KMS-11 (cell line): ENCODE results near the gene SLC25A20.

Source experiments
- H2AFZ ChIP-seq: fragments of 200-600 bp; sonication (generic); 2 replicates; pipeline ENCODE4 v1.6.1; 2016; ENCODE audit warnings: antibody characterized with exemption, mixed run types, low read depth
- H3K27ac ChIP-seq: fragments of 200-600 bp; sonication (generic); 2 replicates; pipeline ENCODE4 v1.6.1; 2016; ENCODE audit warnings: mild to moderate bottlenecking, mixed run types
- H3K27me3 ChIP-seq: fragments of 200-600 bp; sonication (generic); 2 replicates; pipeline ENCODE4 v1.6.1; 2017; ENCODE audit warnings: mild to moderate bottlenecking, low read depth, mixed run types, moderate library complexity; ENCODE audit not compliant: insufficient read depth
- H3K36me3 ChIP-seq: fragments of 200-600 bp; sonication (generic); 2 replicates; pipeline ENCODE4 v1.6.1; 2017; ENCODE audit warnings: mild to moderate bottlenecking, mixed run types; ENCODE audit not compliant: insufficient read depth
- H3K4me1 ChIP-seq: fragments of 200-600 bp; sonication (generic); 2 replicates; pipeline ENCODE4 v1.6.1; 2016; ENCODE audit warnings: mild to moderate bottlenecking, low read depth, mixed run types; ENCODE audit not compliant: poor library complexity, severe bottlenecking
- H3K4me2 ChIP-seq: fragments of 200-600 bp; sonication (generic); 2 replicates; pipeline ENCODE4 v1.7.0; 2016; ENCODE audit warnings: mild to moderate bottlenecking, mixed run types
- H3K4me3 ChIP-seq: fragments of 200-600 bp; sonication (generic); IDR thresholded peaks from 2 replicates; pipeline ENCODE4 v1.6.1; 2017; ENCODE audit warnings: low read depth, low read length, mixed read lengths; ENCODE audit not compliant: insufficient read depth
- H3K79me2 ChIP-seq: fragments of 200-600 bp; sonication (generic); 2 replicates; pipeline ENCODE4 v1.6.1; 2016; ENCODE audit warnings: low read depth, mixed run types; ENCODE audit not compliant: insufficient read depth
- H3K9ac ChIP-seq: fragments of 200-600 bp; sonication (generic); 2 replicates; pipeline ENCODE4 v1.6.1; 2016; ENCODE audit warnings: mild to moderate bottlenecking, mixed run types
- H4K20me1 ChIP-seq: fragments of 200-600 bp; sonication (generic); 2 replicates; pipeline ENCODE4 v1.6.1; 2016; ENCODE audit warnings: mild to moderate bottlenecking, mixed run types; ENCODE audit not compliant: insufficient read depth
- CTCF ChIP-seq: fragments of 200-600 bp; sonication (generic); conservative IDR thresholded peaks from 2 replicates; pipeline ENCODE4 v1.6.1; 2017; ENCODE audit warnings: low read depth, mild to moderate bottlenecking, antibody characterized with exemption, low read length, moderate library complexity, mixed read lengths

The SLC25A20 gene

GRCh38 chr3:48859206-48859605, 39.5 kb downstream of the SLC25A20 start:
- no peaks in the 10 kb centered on the region for H3K27me3 ChIP-seq
- H3K79me2 ChIP-seq = no peaks in the 10 kb centered on the region
- no peaks in the 10 kb centered on the region for H4K20me1 ChIP-seq
- no peaks in the 10 kb centered on the region for H3K36me3 ChIP-seq
- TF ChIP-seq CTCF = no peak
- no peaks in the 10 kb centered on the region for H3K4me1 ChIP-seq
- H3K9ac ChIP-seq = no peak overlapping the region
- H3K27ac ChIP-seq = no peak overlapping the region
- H3K4me3 ChIP-seq = no peak overlapping the region
- no peak overlapping the region for H3K4me2 ChIP-seq
- no peak overlapping the region for H2AFZ ChIP-seq

- no peaks in the 10 kb centered on the region for H4K20me1 ChIP-seq
- H3K79me2 ChIP-seq = no peaks in the 10 kb centered on the region
- no peak for TF ChIP-seq CTCF
- H3K27me3 ChIP-seq = no peaks in the 10 kb centered on the region
- H2AFZ ChIP-seq = no peak overlapping the region
- no peak overlapping the region for H3K27ac ChIP-seq
- H3K4me1 ChIP-seq = no peaks in the 10 kb centered on the region
- H3K36me3 ChIP-seq = no peaks in the 10 kb centered on the region
- no peak overlapping the region for H3K4me2 ChIP-seq
- no peak overlapping the region for H3K4me3 ChIP-seq
- no peak overlapping the region for H3K9ac ChIP-seq
Observed at GRCh38 chr3:48858709-48859108, 40.0 kb downstream of the SLC25A20 start.

- Histone ChIP-seq H3K9ac (no peak overlapping the region), H3K4me1 (no peaks in the 10 kb centered on the region), H3K4me2 (no peak overlapping the region), H3K27me3 (no peaks in the 10 kb centered on the region), H2AFZ (no peak overlapping the region), H4K20me1 (no peaks in the 10 kb centered on the region), H3K36me3 (no peaks in the 10 kb centered on the region), H3K4me3 (no peak overlapping the region), H3K27ac (no peak overlapping the region), H3K79me2 (no peaks in the 10 kb centered on the region)
- no peak for TF ChIP-seq CTCF
Observed at GRCh38 chr3:48857641-48858040, 41.0 kb downstream of the SLC25A20 start.

GRCh38 chr3:48856469-48856868, 42.2 kb downstream of the SLC25A20 start:
- no peak overlapping the region for H3K9ac ChIP-seq
- H3K4me3 ChIP-seq = no peak overlapping the region
- H3K79me2 ChIP-seq = no peaks in the 10 kb centered on the region
- no peak for TF ChIP-seq CTCF
- no peaks in the 10 kb centered on the region for H3K36me3 ChIP-seq
- H2AFZ ChIP-seq = no peak overlapping the region
- H3K4me1 ChIP-seq = no peaks in the 10 kb centered on the region
- no peak overlapping the region for H3K27ac ChIP-seq
- no peaks in the 10 kb centered on the region for H4K20me1 ChIP-seq
- no peak overlapping the region for H3K4me2 ChIP-seq
- no peaks in the 10 kb centered on the region for H3K27me3 ChIP-seq
